Central memory CD8-positive, alpha-beta T cell (primary cell): ENCODE results near the gene TAS2R19.

Experiments used
- ATAC-seq: fragments of 150-1000 bp; cut with Tn5 transposase; replicated peaks from 2 replicates; pipeline ENCODE4 v1.10.0; 2022; ENCODE audit warnings: mild to moderate bottlenecking, moderate FRiP score, moderate number of reproducible peaks; ENCODE audit not compliant: poor library complexity, severe bottlenecking; ENCODE audit errors: extremely low read depth
- DNase-seq, 2 donors: peaks; one replicate each; pipeline ENCODE4 v3.0.0; 2021; ENCODE audit warnings: low spot score in 2 of 2
- H3K27ac Mint-ChIP-seq: one replicate; pipeline ENCODE4 v1.8.0; 2022; ENCODE audit warnings: low read depth, mild to moderate bottlenecking, moderate library complexity, mixed read lengths
- H3K27me3 Mint-ChIP-seq: one replicate; pipeline ENCODE4 v1.8.0; 2022; ENCODE audit warnings: mixed read lengths
- H3K36me3 Mint-ChIP-seq: one replicate; pipeline ENCODE4 v1.8.0; 2022; ENCODE audit warnings: mild to moderate bottlenecking, moderate library complexity, mixed read lengths; ENCODE audit not compliant: insufficient read depth
- H3K4me1 Mint-ChIP-seq: one replicate; pipeline ENCODE4 v1.8.0; 2022; ENCODE audit warnings: mixed read lengths
- H3K4me3 Mint-ChIP-seq: one replicate; pipeline ENCODE4 v1.8.0; 2022; ENCODE audit warnings: mild to moderate bottlenecking, moderate library complexity, mixed read lengths
- H3K9me3 Mint-ChIP-seq: one replicate; pipeline ENCODE4 v1.8.0; 2022; ENCODE audit warnings: mixed read lengths

The TAS2R19 gene

GRCh38 chr12:10974965-10975364 is 47.5 kb downstream of the TAS2R19 start:
- peaks cover 2% of the 10 kb centered on the region for H3K36me3 Mint-ChIP-seq
- H3K27me3 Mint-ChIP-seq = peaks cover 47% of the 10 kb centered on the region
- ATAC-seq (no peak), DNase-seq (no peak)
- H3K4me1 Mint-ChIP-seq = peaks cover 7% of the 10 kb centered on the region
- no peaks in the 10 kb centered on the region for H3K9me3 Mint-ChIP-seq
- H3K27ac Mint-ChIP-seq = no peak overlapping the region
- H3K4me3 Mint-ChIP-seq = no peak overlapping the region
